Middle frontal gyrus (tissue), 1 donor: ENCODE results near the gene CGB2.
A peak's percentile ranks its signal among the peaks of the same experiment; 100 is the strongest.

Experiments
- DNase-seq: peaks from one replicate; pipeline ENCODE4 v3.0.0-alpha.2; 2015; ENCODE audit warnings: low spot score; ENCODE audit errors: extremely low spot score

The CGB2 gene

DNA sequence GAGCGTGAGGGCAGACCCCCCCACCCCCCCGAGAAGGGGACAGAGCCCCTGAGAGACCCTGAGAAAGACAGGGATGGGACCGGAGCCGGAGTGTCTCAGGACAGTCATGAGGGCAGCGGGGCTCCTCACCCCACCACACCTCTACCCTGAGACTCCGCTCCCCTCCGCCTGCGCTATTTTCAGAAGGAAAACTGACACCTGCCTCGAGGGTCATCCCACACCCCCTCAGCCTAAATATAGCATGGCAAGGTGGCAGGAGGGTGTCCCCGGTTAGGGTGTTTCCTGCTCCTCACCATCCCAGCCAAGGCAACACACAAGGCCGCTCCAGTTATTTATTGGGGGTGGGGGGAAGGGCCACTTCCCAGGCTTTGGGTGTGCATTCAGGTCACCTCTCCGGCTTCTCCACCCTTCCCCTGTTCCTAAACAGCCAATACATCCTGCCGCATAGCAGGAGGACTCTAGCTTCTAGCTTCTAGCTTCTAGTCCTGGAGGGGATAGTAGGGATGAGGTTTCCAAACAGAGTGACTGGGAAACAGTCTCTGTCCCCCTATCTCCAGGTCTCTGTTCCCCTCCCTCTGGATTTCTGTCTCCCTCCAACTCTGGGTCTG is 34.3 kb downstream of the CGB2 start:
- no peak for DNase-seq

DNA sequence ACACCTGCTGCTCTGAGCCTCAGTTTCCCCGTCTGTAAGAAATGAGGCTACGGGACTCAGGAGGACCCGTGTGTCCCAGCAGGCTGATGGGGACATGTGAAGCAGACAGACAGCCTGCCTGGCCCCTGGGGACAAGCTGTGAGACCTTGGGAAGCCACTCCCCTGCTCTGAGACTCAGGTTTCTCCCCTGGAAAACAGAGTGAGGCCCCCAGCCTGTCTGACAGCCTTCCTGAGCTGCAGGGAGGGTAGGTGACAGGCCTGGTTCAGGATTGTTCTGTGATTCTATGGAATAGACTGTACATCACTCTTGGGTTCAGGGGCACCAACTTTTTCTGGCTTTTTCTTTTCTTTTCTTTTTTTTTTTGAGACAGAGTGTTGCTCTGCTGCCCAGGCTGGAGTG is 35.9 kb downstream of the CGB2 start:
- no peak for DNase-seq

- no peak for DNase-seq
Measured at GRCh38 chr19:49069026-49069425, 37.3 kb downstream of the CGB2 start.

GRCh38 chr19:49070416-49070815 is 38.7 kb downstream of the CGB2 start:
- no peak for DNase-seq

GRCh38 chr19:49071860-49072547 is 40.3 kb downstream of the CGB2 start:
- no peak for DNase-seq

GRCh38 chr19:49073514-49074378 is 42.1 kb downstream of the CGB2 start:
- DNase-seq, result no peak

- peak; percentile 3 for DNase-seq
Measured at GRCh38 chr19:49074869-49075268, 43.2 kb downstream of the CGB2 start.

GRCh38 chr19:49080392-49080791 is 48.7 kb downstream of the CGB2 start:
- DNase-seq, result no peak

- DNase-seq, result no peak
Measured at GRCh38 chr19:49081273-49081672, 49.6 kb downstream of the CGB2 start.
